ENCODE data around the gene CRYBA1.

CRYBA1 gene

GRCh38 chr17:29238133-29238850, 8.4 kb upstream of the CRYBA1 start:
- TF ChIP-seq, protein P1, sequence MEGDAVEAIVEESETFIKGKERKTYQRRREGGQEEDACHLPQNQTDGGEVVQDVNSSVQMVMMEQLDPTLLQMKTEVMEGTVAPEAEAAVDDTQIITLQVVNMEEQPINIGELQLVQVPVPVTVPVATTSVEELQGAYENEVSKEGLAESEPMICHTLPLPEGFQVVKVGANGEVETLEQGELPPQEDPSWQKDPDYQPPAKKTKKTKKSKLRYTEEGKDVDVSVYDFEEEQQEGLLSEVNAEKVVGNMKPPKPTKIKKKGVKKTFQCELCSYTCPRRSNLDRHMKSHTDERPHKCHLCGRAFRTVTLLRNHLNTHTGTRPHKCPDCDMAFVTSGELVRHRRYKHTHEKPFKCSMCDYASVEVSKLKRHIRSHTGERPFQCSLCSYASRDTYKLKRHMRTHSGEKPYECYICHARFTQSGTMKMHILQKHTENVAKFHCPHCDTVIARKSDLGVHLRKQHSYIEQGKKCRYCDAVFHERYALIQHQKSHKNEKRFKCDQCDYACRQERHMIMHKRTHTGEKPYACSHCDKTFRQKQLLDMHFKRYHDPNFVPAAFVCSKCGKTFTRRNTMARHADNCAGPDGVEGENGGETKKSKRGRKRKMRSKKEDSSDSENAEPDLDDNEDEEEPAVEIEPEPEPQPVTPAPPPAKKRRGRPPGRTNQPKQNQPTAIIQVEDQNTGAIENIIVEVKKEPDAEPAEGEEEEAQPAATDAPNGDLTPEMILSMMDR (IDR thresholded peaks at IDR 0.05; ENCODE audit: control insufficient read depth, extremely low read depth, insufficient read depth) = no peak
- no peak for DNase-seq (ENCODE audit: low read depth)
- H3K4me3 ChIP-seq (ENCODE audit: low read depth, low read length) = no peak overlapping the region

DNA sequence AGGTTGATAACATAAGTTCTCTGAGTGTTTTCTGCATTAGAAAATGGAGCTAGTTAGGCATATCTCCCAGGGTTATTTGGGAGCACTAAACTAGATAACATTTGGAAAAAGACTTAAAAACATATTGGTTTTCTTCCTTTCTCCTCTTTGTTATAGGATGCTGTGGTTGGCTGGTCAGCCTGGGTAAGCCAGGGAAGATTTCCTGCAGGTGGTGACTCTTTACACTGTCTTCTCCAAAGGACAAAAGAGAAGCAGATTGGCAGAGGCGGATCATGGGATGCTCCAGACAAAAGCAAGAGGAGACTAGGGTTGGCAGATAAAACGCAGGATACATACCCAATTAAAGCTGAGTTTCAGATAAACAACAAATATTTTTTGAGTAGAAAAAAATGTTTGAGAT, 6.2 kb upstream of the CRYBA1 start:
- no peak for DNase-seq (ENCODE audit: low read depth)
- H3K4me3 ChIP-seq (ENCODE audit: low read depth, low read length) = no peak overlapping the region
- TF ChIP-seq, protein P1 (IDR thresholded peaks at IDR 0.05; ENCODE audit: control insufficient read depth, extremely low read depth, insufficient read depth) = no peak

GRCh38 chr17:29240968-29241963, 5.4 kb upstream of the CRYBA1 start:
- TF ChIP-seq, protein P1 (IDR thresholded peaks at IDR 0.05; ENCODE audit: control insufficient read depth, extremely low read depth, insufficient read depth) = no peak
- no peak overlapping the region for H3K4me3 ChIP-seq (ENCODE audit: low read depth, low read length)
- no peak for DNase-seq (ENCODE audit: low read depth)

- no peak overlapping the region for H3K4me3 ChIP-seq (ENCODE audit: low read depth, low read length)
- no peak for DNase-seq (ENCODE audit: low read depth)
- TF ChIP-seq, protein P1 (IDR thresholded peaks at IDR 0.05; ENCODE audit: control insufficient read depth, extremely low read depth, insufficient read depth) = no peak
Measured at GRCh38 chr17:29242051-29242450, 4.6 kb upstream of the CRYBA1 start.

GRCh38 chr17:29242790-29243189, 3.9 kb upstream of the CRYBA1 start:
- no peak for DNase-seq (ENCODE audit: low read depth)
- TF ChIP-seq, protein P1 (IDR thresholded peaks at IDR 0.05; ENCODE audit: control insufficient read depth, extremely low read depth, insufficient read depth) = no peak
- H3K4me3 ChIP-seq (ENCODE audit: low read depth, low read length) = no peak overlapping the region

DNA sequence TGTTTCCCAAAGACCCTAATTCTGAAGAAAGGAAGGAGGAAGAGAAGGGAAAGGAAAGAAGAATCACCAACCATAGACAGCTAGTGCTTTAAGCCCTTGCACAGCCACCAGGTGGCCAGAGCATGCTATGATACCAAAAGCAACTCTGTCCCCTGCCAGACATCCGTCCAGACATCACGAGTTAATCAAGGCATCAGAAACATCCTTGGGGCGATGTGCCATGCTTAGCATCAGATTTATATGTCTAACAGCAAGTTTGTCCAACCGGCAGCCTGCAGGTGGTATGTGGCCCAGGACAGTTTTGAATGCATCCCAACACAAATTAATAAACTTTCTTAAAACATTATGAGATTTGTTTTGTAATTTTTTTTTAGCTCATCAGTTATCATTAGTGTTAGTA, 2.9 kb upstream of the CRYBA1 start:
- TF ChIP-seq, protein P1 (IDR thresholded peaks at IDR 0.05; ENCODE audit: control insufficient read depth, extremely low read depth, insufficient read depth) = peak; percentile 62
- DNase-seq (ENCODE audit: low read depth) = peak; percentile 33
- no peak overlapping the region for H3K4me3 ChIP-seq (ENCODE audit: low read depth, low read length)
